Fibroblast of the aortic adventitia (primary cell): Measurements from ENCODE around the gene PTPRA. TPM values are rescaled to one million over a fixed set of nuclear protein-coding genes. Genes with fewer than 3 reads are reported as not detected.

Experiments used
- DNase-seq: peaks from one replicate; pipeline ENCODE4 v3.0.0-alpha.2; 2010; ENCODE audit warnings: low read depth
- H3K4me3 ChIP-seq: 2 replicates; pipeline ENCODE4 v1.5.1; 2011; ENCODE audit warnings: low read depth, mild to moderate bottlenecking, control low read depth, low read length, moderate library complexity
- total RNA-seq: library from RNA; depleted of rRNA; stranded (reverse); fragments of >200 nt; gene quantifications from 2 replicates; pipeline ENCODE4 v1.2.3, GENCODE V29; 2012; ENCODE audit warnings: low replicate concordance
- TF ChIP-seq, protein P1 (sequence below): IDR thresholded peaks from 2 replicates; pipeline ENCODE4 v1.5.1; 2011; ENCODE audit warnings: mild to moderate bottlenecking, low read length, control low read depth, inconsistent platforms; ENCODE audit not compliant: insufficient read depth

Gene PTPRA
- total RNA-seq, 1 donor: 75.1 TPM

DNA sequence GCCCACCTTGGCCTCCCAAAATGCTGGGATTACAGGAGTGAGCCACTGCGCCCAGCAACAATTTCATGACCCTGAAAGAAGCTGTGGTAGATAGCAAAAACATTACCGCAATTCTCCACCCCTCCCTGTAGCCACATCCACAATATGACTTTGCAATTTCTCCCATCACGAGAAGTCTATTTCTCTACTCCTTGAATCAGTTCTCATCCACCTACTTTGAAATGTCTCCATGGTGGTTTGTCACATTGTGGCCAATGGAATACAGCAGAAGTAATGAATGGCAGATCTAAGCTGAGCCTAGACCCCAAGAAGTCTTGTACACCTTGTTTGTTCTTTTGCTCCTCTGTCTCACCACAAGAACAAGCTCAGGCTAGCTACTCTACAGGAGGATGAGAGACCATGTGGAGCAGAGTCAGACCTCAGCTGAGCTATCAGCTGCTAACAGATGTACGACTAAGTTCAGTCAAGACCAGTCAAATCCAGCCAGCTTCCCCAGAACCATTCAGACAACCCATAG lies 204.4 kb downstream of the PTPRA start:
- TF ChIP-seq, protein P1, sequence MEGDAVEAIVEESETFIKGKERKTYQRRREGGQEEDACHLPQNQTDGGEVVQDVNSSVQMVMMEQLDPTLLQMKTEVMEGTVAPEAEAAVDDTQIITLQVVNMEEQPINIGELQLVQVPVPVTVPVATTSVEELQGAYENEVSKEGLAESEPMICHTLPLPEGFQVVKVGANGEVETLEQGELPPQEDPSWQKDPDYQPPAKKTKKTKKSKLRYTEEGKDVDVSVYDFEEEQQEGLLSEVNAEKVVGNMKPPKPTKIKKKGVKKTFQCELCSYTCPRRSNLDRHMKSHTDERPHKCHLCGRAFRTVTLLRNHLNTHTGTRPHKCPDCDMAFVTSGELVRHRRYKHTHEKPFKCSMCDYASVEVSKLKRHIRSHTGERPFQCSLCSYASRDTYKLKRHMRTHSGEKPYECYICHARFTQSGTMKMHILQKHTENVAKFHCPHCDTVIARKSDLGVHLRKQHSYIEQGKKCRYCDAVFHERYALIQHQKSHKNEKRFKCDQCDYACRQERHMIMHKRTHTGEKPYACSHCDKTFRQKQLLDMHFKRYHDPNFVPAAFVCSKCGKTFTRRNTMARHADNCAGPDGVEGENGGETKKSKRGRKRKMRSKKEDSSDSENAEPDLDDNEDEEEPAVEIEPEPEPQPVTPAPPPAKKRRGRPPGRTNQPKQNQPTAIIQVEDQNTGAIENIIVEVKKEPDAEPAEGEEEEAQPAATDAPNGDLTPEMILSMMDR: no peak
- DNase-seq: no peak
- H3K4me3 ChIP-seq: no peak overlapping the region

DNA sequence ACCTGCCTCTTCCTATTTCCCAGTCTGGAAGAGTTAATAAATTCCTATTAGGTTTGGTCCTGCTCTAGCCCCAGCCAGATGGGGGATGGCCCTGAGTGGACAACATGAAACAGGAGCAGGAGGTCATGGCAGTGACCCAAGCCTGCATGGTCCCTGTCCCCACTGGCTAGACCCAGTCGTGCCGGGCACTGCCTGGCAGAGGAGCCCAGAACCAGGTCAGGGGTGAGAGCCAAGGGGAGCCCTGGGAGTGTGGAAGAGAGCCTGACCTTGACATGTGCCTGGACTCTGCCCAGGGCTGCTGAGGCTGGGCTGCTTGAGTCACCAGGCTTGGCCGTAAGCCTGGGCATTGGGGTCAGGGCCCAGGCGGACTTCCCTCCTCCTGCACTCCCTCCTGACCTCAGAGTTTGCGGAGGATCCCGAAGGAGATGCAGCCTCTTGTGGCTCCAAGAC lies 207.7 kb downstream of the PTPRA start:
- TF ChIP-seq, protein P1: no peak
- DNase-seq: peak; percentile 70
- no peak overlapping the region for H3K4me3 ChIP-seq

DNA sequence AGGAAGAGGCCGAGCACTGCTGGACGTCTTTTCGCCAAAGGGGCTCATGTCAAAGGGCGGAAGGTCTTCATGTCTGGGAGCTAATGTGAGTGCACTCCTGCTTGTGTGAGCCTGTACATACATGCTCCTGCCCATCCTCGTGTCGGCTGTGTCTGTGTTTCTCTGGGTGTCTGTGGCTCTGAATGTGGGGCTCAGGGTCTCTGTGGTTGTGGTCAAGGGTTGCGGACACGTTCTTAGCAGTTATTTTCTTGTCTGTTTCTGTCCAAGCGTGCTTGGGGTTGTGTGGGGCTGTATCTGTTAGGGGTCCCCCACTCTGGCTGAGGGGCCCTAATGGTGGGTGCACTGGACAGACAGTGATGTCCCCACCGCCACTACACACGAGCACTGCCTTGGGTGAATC lies 208.4 kb downstream of the PTPRA start:
- no peak for DNase-seq
- TF ChIP-seq, protein P1: no peak
- H3K4me3 ChIP-seq: no peak overlapping the region

DNA sequence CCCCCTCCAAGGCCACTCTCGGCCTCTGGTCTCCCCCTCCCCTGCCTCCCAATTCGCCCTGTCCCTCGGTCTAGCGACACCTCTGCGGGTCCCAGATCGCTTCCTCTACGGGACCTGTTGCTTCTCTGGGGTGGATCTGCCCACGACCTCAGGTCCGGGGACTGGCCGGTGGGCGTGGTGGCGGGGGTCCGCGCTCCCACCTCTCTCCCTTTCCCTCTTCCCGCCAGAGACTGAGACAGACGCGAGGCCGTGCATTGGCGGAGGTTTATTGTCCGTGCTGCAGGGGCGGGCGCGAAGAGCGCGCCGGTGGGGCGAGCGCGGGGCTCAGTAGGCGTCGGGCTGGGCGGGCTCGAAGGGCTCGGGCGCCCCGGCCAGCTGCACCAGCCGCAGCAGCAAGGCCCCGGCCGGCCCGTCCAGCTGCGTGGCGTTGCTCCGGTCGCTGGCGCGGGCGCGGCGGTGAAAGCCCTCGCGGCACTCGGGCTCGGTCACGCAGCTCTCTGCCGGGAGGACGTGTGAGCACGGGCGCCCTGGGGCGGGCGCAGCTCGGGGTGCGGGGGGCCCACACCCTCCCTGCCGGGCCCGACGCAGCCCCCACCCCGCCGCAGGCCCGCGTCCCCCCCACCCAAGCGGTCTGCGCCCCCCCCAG lies 209.1 kb downstream of the PTPRA start:
- TF ChIP-seq, protein P1: no peak
- H3K4me3 ChIP-seq: no peak overlapping the region
- no peak for DNase-seq

DNA sequence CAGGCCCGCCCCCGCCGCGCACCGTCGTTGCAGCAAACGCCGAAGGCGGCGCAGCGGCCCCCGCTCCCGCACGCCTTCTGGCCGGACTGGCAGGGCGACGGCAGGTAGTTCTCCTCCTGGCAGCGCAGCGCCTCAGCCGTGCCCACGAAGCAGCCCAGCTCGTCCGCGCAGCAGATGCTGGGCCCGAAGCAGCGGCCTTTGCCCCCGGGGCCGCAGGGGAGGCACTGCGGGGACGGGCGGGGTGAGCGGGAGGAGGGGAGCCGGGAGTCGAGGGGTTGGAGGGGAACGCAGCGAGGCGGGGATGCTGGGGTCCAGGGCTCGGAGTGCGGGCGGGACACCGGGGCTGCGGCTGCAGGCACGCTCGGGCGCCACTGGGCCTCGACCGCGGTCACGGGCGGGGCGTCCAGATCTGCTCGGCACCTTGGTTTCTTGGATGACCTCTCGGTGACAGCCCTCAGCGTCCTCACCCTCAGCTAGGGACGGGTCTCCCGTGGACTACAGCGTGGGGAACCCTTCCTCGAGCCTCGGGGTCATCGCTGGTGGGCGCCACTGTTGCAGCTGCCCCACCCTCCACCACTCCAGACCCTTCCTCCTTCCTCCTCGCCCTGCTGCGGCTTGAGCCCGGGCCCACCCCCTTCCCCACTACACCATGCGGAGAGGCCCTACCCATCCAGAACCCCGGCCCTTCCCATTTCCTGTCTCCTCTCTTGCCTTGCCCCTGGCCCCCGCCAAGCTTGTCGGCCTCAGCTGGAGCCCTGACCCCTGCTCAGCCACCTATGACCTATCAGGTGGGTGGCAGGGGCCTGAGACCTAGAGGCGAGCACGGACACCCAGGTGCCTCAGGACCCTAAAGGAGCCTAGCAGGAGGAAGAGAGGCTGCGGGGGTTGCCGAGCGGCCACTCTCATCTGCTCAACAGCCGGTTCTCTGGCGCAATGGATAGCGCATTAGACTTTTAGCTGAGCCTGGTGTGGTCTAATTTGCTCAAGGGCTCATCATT lies 210.0 kb downstream of the PTPRA start:
- TF ChIP-seq, protein P1: no peak
- no peak overlapping the region for H3K4me3 ChIP-seq
- no peak for DNase-seq

DNA sequence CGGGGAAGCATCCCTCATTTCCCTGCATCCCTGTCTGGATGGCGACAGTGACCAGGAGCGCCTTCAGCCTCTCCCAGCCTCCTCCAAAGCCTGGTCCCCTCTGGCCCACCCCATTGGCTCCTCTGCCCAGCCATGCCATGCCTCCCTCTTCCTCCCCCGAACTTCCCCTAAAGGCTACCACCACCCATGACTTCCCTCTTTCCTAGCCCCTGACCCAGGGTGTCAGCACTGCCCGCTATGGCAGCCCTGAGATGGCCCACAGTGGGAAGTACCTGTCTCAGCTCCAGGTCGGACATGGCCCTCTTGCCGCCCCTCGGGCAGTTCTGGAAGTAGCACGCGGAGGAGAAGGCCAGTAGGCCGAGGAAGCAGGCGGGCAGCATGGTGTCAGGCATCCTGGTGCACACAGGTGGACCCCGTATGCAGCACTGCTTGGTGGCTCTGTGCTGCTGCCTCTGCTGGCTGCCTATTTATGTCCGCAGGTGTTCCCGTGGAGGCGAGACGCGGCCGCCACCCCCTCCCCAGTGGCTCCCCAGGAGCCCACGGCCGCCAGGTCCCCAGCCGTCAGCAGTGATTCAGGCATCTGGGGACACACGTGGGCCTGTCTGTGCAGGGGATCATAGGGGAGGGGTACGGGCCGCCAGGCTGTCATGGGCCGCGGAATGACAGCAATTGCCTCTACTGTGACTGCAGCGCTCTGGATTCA lies 211.2 kb downstream of the PTPRA start, which contains the start of gene AVP:
AVP (minus strand) TSS at position 442 of the 703 bp plus-strand sequence; CDS start at position 392, 50 bp downstream.
- TF ChIP-seq, protein P1: no peak
- no peak for DNase-seq
- H3K4me3 ChIP-seq: no peak within 1 kb of the TSS
